Left lung (tissue), 10 donors: ENCODE data around the gene NLRC5. TPM values are rescaled to one million over a fixed set of nuclear protein-coding genes. Genes with fewer than 3 reads are reported as not detected.
"Not testable (repeated sequence)": the region's sequence is repeated elsewhere in the genome, so short reads cannot be mapped to it uniquely, and the experiment has no call there.

ENCODE experiments used
- ATAC-seq: fragments of 200-7000 bp; cut with Tn5 transposase; one replicate; pipeline ENCODE4 v1.9.1; 2020; ENCODE audit warnings: moderate library complexity
- DNase-seq, 4 donors: peaks; one replicate each; pipeline ENCODE4 v3.0.0-alpha.2; 2013 to 2020
- H3K27ac ChIP-seq, 2 donors: fragments of 200-600 bp; sonication (generic) in 1 of 2; one replicate each; pipeline versions ENCODE4 v1.5.0 to v1.8.0; 2020 to 2021
- H3K27me3 ChIP-seq, 2 donors: fragments of 200-600 bp; sonication (generic) in 1 of 2; one replicate each; pipeline versions ENCODE4 v1.5.0 to v1.8.0; 2020 to 2021
- H3K36me3 ChIP-seq, 2 donors: fragments of 200-600 bp; sonication (generic) in 1 of 2; one replicate each; pipeline versions ENCODE4 v1.5.0 to v1.8.0; 2020 to 2021
- H3K4me1 ChIP-seq, 2 donors: fragments of 200-600 bp; one replicate each; pipeline ENCODE4 v1.8.0; 2021
- H3K4me3 ChIP-seq, 2 donors: fragments of 200-600 bp; sonication (generic) in 1 of 2; one replicate each; pipeline versions ENCODE4 v1.5.0 to v1.8.0; 2020 to 2021; ENCODE audit warnings: mild to moderate bottlenecking in 1 of 2
- H3K9me3 ChIP-seq, 2 donors: fragments of 200-600 bp; sonication (generic) in 1 of 2; one replicate each; pipeline versions ENCODE4 v1.5.0 to v1.8.0; 2020 to 2021
- intact Hi-C, 2 donors: fragments of 100-400 bp; cut with DNase I; formaldehyde crosslinking; loops; one replicate each; pipeline versions ENCODE4 v1.11.2 to v1.14.2; 2022
- polyA plus RNA-seq, 6 donors: library from polyadenylated mRNA; unstranded; fragments of 120-200 nt; gene quantifications; one replicate each; pipeline ENCODE4 v1.2.1, GENCODE V29; 2013; ENCODE audit not compliant: insufficient read length in 6 of 6
- total RNA-seq, 2 donors: library from RNA; stranded (reverse); fragmentation: NEBNext Ultra II Directional; extraction: Animal tissue kit (Norgen Biotek cat#: 25700); gene quantifications; one replicate each; pipeline ENCODE4 v1.2.1, GENCODE V29; 2021
- TF ChIP-seq, protein P1 (sequence below), 2 donors: fragments of 200-600 bp; sonication (generic) in 1 of 2; IDR thresholded peaks; one replicate each; pipeline versions ENCODE4 v1.5.0 to v1.8.0; 2021; ENCODE audit warnings: antibody characterized with exemption in 2 of 2
- donor health status: DM: no; HTN: yes; CAD: no.
- donor health status: DM: no; HTN: no; CAD: no.

Gene NLRC5
- total and polyA plus RNA-seq, 8 donors = 9.8 to 93.3 (median 12.9) TPM

DNA sequence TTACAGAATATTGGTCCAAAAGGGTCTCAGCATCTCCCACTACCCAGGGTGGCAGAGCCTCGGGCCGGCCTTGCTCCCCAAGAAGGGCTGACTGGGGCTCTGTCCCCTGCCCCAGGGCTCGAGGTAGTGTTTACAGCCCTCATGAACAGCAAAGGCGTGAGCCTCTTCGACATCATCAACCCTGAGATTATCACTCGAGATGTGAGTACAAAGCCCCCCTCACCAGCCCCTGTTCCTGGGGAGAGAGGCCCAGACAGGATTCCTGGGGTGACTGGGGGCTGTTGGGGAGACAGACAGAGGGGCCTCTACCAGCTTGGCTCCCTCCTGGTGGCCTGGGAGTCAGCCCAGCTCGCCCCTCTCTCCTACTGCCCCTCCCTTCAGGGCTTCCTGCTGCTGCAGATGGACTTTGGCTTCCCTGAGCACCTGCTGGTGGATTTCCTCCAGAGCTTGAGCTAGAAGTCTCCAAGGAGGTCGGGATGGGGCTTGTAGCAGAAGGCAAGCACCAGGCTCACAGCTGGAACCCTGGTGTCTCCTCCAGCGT is 6.1 kb upstream of the NLRC5 start:
- TF ChIP-seq, protein P1, sequence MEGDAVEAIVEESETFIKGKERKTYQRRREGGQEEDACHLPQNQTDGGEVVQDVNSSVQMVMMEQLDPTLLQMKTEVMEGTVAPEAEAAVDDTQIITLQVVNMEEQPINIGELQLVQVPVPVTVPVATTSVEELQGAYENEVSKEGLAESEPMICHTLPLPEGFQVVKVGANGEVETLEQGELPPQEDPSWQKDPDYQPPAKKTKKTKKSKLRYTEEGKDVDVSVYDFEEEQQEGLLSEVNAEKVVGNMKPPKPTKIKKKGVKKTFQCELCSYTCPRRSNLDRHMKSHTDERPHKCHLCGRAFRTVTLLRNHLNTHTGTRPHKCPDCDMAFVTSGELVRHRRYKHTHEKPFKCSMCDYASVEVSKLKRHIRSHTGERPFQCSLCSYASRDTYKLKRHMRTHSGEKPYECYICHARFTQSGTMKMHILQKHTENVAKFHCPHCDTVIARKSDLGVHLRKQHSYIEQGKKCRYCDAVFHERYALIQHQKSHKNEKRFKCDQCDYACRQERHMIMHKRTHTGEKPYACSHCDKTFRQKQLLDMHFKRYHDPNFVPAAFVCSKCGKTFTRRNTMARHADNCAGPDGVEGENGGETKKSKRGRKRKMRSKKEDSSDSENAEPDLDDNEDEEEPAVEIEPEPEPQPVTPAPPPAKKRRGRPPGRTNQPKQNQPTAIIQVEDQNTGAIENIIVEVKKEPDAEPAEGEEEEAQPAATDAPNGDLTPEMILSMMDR (IDR thresholded peaks at IDR 0.05) = no peak

DNA sequence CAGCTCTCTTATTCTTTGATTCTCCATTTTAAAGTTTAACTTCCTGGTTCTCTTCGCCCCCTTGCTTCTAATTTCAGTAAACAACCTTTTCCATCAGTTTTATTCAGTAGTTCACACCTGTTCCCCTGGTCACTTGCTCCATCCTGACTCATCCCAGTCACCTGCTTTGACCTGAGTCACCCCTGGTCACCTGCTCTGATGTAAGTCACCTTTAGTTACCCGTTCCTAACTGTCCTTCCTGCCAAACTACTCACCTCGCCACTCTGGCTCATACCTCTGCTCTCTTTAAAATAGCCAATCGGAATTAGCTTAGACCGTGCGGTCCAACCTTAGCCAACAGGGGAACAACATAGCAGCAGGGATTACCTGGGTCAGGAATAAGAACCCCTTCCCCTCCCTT is 4.7 kb upstream of the NLRC5 start:
- Histone ChIP-seq H3K4me1 (peaks cover 14 to 61% of the 10 kb centered on the region in 2 donors), H3K9me3 (no peaks in the 10 kb centered on the region), H3K27ac (peak overlapping the region in 1 of 2 donors; percentile 45), H3K36me3 (peaks cover 0 to 9% of the 10 kb centered on the region in 2 donors), H3K4me3 (no peak overlapping the region), H3K27me3 (no peaks in the 10 kb centered on the region)
- intact Hi-C loops = no loop called here
- TF ChIP-seq, protein P1 (IDR thresholded peaks at IDR 0.05) = no peak
- ATAC-seq = no peak
- DNase-seq = no peak

More for the DNA sequence above, 6.1 kb upstream of the NLRC5 start:
- H3K27me3 ChIP-seq = no peaks in the 10 kb centered on the region
- intact Hi-C loops = no loop called here
- H3K4me3 ChIP-seq = no peak overlapping the region
- no peaks in the 10 kb centered on the region for H3K9me3 ChIP-seq
- H3K4me1 ChIP-seq = peaks cover 9 to 67% of the 10 kb centered on the region in 2 donors
- H3K27ac ChIP-seq = no peak overlapping the region
- no peak for DNase-seq
- ATAC-seq = no peak
- peaks cover 0 to 9% of the 10 kb centered on the region in 2 donors for H3K36me3 ChIP-seq

DNA sequence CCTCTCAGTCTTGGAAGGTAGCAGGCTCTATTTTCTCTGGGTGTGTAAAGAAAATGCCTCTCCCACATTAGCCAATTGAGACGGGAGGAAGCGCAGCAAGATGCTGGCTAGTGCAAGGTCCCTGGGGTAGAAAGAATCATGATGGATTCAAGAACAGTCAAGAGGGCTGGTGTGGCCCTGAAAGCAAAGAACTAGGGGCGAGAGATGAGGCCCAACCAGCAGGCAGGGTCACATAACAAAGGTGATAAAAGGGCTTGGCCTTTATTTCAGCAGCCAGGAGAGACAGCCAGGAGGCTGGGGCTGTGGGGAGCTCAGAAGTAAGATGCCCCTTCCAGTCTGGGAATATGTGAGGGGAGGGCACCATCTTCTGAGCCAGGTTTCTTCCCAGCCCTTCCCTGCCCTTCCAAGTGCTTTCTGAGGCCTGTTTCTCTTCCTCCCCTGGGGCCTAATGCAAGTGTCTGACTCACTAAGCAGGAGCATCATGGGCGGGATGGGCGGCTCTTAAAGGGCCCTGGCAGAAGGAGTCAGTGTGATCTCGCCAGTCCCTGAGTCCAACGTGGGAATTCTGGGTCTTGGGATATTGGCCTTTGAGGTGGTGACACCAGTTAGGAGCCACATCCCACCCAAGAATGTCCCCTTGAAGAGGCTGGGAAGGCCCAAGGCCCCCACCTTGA is 3.9 kb upstream of the NLRC5 start:
- H3K27me3 ChIP-seq = no peaks in the 10 kb centered on the region
- DNase-seq = peak in 2 of 4 donors; percentile 71 to 84
- intact Hi-C loops = no loop called here
- H3K4me3 ChIP-seq = no peak overlapping the region
- TF ChIP-seq, protein P1 (IDR thresholded peaks at IDR 0.05) = no peak
- H3K4me1 ChIP-seq = peaks cover 21 to 61% of the 10 kb centered on the region in 2 donors
- peak overlapping the region; percentile 30 to 45 for H3K27ac ChIP-seq
- H3K36me3 ChIP-seq = peaks cover 0 to 9% of the 10 kb centered on the region in 2 donors
- no peaks in the 10 kb centered on the region for H3K9me3 ChIP-seq
- ATAC-seq = peak; percentile 45

DNA sequence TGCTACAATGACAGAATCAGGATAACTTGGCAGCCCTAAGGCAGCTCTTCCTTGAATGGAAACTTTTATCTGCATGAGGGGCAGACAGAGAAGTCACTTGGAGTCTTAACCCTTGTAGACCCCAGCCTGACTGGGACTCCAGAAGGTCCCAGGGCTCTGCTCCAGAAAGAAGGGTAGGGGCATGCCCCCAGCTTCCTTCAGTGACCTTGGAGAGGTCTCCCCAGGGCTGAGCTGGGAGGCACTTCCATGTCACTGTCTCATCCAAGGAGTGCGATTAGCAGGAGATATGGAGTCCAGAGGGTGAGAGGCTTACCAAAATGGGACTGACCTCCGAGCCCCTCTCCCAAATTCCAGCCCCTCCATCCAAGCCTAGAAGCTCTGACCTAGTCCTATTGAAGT is 3.4 kb upstream of the NLRC5 start:
- H3K9me3 ChIP-seq = no peaks in the 10 kb centered on the region
- H3K27me3 ChIP-seq = no peaks in the 10 kb centered on the region
- no peak for ATAC-seq
- H3K4me1 ChIP-seq = peaks cover 26 to 66% of the 10 kb centered on the region in 2 donors
- H3K36me3 ChIP-seq = peaks cover 0 to 9% of the 10 kb centered on the region in 2 donors
- DNase-seq = no peak
- peak overlapping the region in 1 of 2 donors; percentile 45 for H3K27ac ChIP-seq
- intact Hi-C loops = no loop called here
- TF ChIP-seq, protein P1 (IDR thresholded peaks at IDR 0.05) = no peak
- no peak overlapping the region for H3K4me3 ChIP-seq

DNA sequence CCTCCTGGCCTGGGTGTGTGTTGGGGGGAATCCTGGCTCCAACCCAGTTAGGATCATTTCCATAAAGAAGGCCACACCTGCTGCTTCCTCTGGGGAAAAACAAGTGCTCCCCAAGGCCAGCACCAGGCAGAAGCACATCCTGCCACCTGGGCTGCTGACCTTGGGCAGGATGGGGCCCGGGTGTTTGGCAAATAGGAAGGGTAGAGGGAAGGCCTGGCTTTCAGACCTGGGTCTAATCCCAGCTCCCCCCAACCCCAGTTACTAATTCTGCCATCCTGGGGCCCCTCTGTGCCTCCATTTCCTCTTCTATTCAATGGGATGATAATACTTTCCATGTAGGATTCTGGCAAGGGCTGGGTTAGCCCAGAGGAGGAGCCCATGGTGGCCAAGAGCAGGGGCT is 3.0 kb upstream of the NLRC5 start:
- no peaks in the 10 kb centered on the region for H3K27me3 ChIP-seq
- H3K4me3 ChIP-seq = no peak overlapping the region
- ATAC-seq (no peak), DNase-seq (no peak)
- TF ChIP-seq, protein P1 (IDR thresholded peaks at IDR 0.05) = no peak
- peak overlapping the region in 1 of 2 donors; percentile 45 for H3K27ac ChIP-seq
- intact Hi-C loops = no loop called here
- H3K4me1 ChIP-seq = peaks cover 27 to 70% of the 10 kb centered on the region in 2 donors
- H3K9me3 ChIP-seq = no peaks in the 10 kb centered on the region
- H3K36me3 ChIP-seq = peaks cover 0 to 9% of the 10 kb centered on the region in 2 donors

DNA sequence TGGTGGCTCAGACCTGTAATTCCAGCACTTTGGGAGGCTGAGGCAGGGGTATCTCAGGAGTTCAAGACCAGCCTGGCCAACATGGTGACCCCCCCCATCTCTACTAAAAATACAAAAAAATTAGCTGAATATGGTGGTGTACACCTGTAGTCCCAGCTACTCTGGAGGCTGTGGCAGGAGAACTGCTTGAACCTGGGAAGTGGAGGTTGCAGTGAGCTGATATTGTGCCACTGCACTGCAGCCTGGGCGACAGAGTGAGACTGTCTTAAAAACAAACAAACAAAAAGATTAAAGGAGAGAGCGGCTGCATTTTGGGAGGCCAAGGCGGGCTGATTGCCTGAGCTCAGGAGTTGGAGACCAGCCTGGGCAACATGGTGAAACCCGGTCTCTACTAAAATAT is 2.4 kb upstream of the NLRC5 start:
- intact Hi-C loops = not testable (repeated sequence)
- H3K27ac ChIP-seq = peak overlapping the region in 1 of 2 donors; percentile 45
- H3K4me1 ChIP-seq = peaks cover 27 to 76% of the 10 kb centered on the region in 2 donors

More for the DNA sequence above, 2.4 kb upstream of the NLRC5 start:
- not testable (repeated sequence) for H3K36me3 ChIP-seq, ATAC-seq, H3K27me3 ChIP-seq, H3K9me3 ChIP-seq, H3K4me3 ChIP-seq, DNase-seq
